ENCODE results near the gene GTF2IRD1.

DNA sequence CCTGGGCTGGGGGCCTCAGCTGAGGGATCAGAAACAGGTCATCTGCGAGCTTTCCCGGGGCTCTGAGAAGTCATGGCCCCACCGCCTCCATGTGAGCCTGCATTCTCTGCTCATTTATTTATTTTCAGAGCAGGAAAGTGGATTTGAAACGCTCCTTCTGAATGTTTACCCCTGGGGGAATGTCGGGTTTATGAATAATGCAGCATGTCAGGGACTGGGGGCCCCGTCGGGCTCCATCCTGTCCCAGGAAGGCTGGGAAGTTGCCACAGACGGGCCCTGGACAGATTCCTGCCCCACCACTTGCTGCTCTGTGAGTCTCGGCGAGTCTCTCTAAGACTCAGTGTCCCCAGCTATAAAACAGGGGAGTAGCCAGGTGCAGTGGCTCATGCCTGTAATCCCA lies 11.9 kb upstream of the GTF2IRD1 start:
- TF ChIP-seq, protein P1, sequence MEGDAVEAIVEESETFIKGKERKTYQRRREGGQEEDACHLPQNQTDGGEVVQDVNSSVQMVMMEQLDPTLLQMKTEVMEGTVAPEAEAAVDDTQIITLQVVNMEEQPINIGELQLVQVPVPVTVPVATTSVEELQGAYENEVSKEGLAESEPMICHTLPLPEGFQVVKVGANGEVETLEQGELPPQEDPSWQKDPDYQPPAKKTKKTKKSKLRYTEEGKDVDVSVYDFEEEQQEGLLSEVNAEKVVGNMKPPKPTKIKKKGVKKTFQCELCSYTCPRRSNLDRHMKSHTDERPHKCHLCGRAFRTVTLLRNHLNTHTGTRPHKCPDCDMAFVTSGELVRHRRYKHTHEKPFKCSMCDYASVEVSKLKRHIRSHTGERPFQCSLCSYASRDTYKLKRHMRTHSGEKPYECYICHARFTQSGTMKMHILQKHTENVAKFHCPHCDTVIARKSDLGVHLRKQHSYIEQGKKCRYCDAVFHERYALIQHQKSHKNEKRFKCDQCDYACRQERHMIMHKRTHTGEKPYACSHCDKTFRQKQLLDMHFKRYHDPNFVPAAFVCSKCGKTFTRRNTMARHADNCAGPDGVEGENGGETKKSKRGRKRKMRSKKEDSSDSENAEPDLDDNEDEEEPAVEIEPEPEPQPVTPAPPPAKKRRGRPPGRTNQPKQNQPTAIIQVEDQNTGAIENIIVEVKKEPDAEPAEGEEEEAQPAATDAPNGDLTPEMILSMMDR (IDR thresholded peaks at IDR 0.05) = no peak
- no peak for TF ChIP-seq POLR2A (IDR thresholded peaks at IDR 0.05)
- no peak for TF ChIP-seq EP300 (IDR thresholded peaks at IDR 0.05)
